ENCODE measurements around the gene ZNF385C. TPM values are rescaled to one million over a fixed set of nuclear protein-coding genes. Genes with fewer than 3 reads are reported as not detected.

Gene ZNF385C
- total RNA-seq, 1 experiment from 2014 or later = 1.7 TPM

DNA sequence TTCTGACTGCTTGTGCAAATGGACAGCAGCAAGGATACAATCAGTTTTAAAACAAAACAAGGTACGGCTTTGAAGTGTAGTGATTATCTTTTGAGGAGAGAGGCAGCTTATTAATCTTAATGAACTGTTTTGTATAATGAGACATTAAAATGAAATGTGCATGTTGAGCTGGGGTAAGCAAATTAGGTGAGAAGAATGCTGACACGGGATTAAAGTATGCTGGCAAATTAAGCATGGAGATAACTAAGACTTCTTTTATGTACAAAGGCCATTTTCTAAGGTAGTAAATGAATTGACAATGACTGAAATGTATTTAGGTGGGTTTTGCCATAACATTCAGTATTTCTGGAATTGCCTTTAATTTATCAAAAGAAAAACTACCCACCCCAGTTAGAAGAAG is 99.8 kb downstream of the ZNF385C start:
- Histone ChIP-seq H2AFZ (no peak overlapping the region), H3K27ac (no peak overlapping the region), H3K4me2 (no peak overlapping the region), H3K4me3 (no peak overlapping the region), H3K36me3 (ENCODE audit: low read depth) (peaks cover 30% of the 10 kb centered on the region), H3K4me1 (replicated peaks; ENCODE audit: insufficient read depth) (no peaks in the 10 kb centered on the region), H3F3A (ENCODE audit: insufficient read depth, low read depth) (peaks cover 17% of the 10 kb centered on the region; the same call in 1 of the 2 replicates), H3K27me3 (ENCODE audit: insufficient read depth, low read depth) (no peaks in the 10 kb centered on the region), H3K79me2 (ENCODE audit: low read depth) (peaks cover 25% of the 10 kb centered on the region), H3K9me2 (ENCODE audit: insufficient read depth) (no peaks in the 10 kb centered on the region), H3K9me3 (ENCODE audit: insufficient read depth, low read depth) (no peaks in the 10 kb centered on the region), H4K20me1 (ENCODE audit: insufficient read depth) (peaks cover 44% of the 10 kb centered on the region)
- ChIA-PET POLR2A (ENCODE audit: unreplicated experiment) (no interaction called here), CTCF (no interaction called here)
- intact Hi-C loops (cut with micrococcal nuclease; ENCODE audit: unreplicated experiment) = no loop called here
- no peak for DNase-seq
- no peak for TF ChIP-seq CTCF (conservative IDR thresholded peaks at IDR 0.05)
- TF ChIP-seq EZH2 (IDR thresholded peaks at IDR 0.05; ENCODE audit: low read depth) = no peak
- BruUV-seq (replicated peaks) = no TSS peak

DNA sequence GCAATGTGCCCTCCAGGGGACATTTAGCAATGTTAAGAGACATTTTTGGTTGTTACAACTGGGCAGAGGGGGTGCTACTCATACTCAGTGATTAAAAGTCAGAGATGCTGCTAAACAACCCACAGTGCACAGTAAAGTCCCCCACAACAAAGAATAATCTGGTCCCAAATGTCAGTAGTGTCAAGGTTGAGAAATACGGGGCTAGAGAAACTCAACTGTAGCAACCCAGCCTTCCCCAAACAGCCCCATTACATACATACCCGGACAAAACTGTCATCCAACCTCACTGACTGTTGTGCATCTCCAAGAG is 101.5 kb downstream of the ZNF385C start:
- Histone ChIP-seq H3K79me2 (ENCODE audit: low read depth) (peaks cover 8% of the 10 kb centered on the region), H3F3A (ENCODE audit: insufficient read depth, low read depth) (peaks cover 21% of the 10 kb centered on the region; the same call in 1 of the 2 replicates), H4K20me1 (ENCODE audit: insufficient read depth) (peaks cover 36% of the 10 kb centered on the region), H3K9me3 (ENCODE audit: insufficient read depth, low read depth) (no peaks in the 10 kb centered on the region), H3K4me2 (no peak overlapping the region), H3K4me1 (replicated peaks; ENCODE audit: insufficient read depth) (no peaks in the 10 kb centered on the region), H2AFZ (no peak overlapping the region), H3K27me3 (ENCODE audit: insufficient read depth, low read depth) (no peaks in the 10 kb centered on the region), H3K36me3 (ENCODE audit: low read depth) (peaks cover 41% of the 10 kb centered on the region), H3K27ac (no peak overlapping the region), H3K4me3 (no peak overlapping the region), H3K9me2 (ENCODE audit: insufficient read depth) (no peaks in the 10 kb centered on the region)
- TF ChIP-seq CTCF (conservative IDR thresholded peaks at IDR 0.05) (no peak), EZH2 (IDR thresholded peaks at IDR 0.05; ENCODE audit: low read depth) (no peak)
- POLR2A ChIA-PET (ENCODE audit: unreplicated experiment) = interaction anchor here (0.5 kb wide), 1 partner anchor 212 kb away, joined by 3 read pairs; no protein-coding TSS in a partner anchor
- BruUV-seq (replicated peaks) = no TSS peak
- no peak for DNase-seq
- intact Hi-C loops (cut with micrococcal nuclease; ENCODE audit: unreplicated experiment) = no loop called here
- CTCF ChIA-PET = no interaction called here

- H3K4me3 ChIP-seq = no peak overlapping the region
- no peak for DNase-seq
- peaks cover 44% of the 10 kb centered on the region for H3F3A ChIP-seq (ENCODE audit: insufficient read depth, low read depth)
- no peaks in the 10 kb centered on the region for H3K27me3 ChIP-seq (ENCODE audit: insufficient read depth, low read depth)
- no peak overlapping the region for H3K4me2 ChIP-seq
- no peaks in the 10 kb centered on the region for H3K9me3 ChIP-seq (ENCODE audit: insufficient read depth, low read depth)
- no peak overlapping the region for H3K27ac ChIP-seq
- intact Hi-C loops (cut with micrococcal nuclease; ENCODE audit: unreplicated experiment) = no loop called here
- H3K36me3 ChIP-seq (ENCODE audit: low read depth) = peaks cover 40% of the 10 kb centered on the region
- H3K9me2 ChIP-seq (ENCODE audit: insufficient read depth) = no peaks in the 10 kb centered on the region
- no peaks in the 10 kb centered on the region for H3K79me2 ChIP-seq (ENCODE audit: low read depth)
- peaks cover 54% of the 10 kb centered on the region for H4K20me1 ChIP-seq (ENCODE audit: insufficient read depth)
- BruUV-seq (replicated peaks) = no TSS peak
- ChIA-PET POLR2A (ENCODE audit: unreplicated experiment) (no interaction called here), CTCF (no interaction called here)
- TF ChIP-seq EZH2 (IDR thresholded peaks at IDR 0.05; ENCODE audit: low read depth) (no peak), CTCF (conservative IDR thresholded peaks at IDR 0.05) (no peak)
- H3K4me1 ChIP-seq (replicated peaks; ENCODE audit: insufficient read depth) = peaks cover 34% of the 10 kb centered on the region
- H2AFZ ChIP-seq = no peak overlapping the region
Measured at GRCh38 chr17:41992576-41992975, 105.7 kb downstream of the ZNF385C start.

Data from PC-9 (cell line).